GM20431 (cell line): ENCODE measurements around the gene BARX1.
"Not testable (repeated sequence)": the region's sequence is repeated elsewhere in the genome, so short reads cannot be mapped to it uniquely, and the experiment has no call there.

Source experiments
- in situ Hi-C: fragments of 300-500 bp; cut with MseI, MboI; formaldehyde crosslinking; loops from one replicate; pipeline ENCODE4 v1.15.0; 2020; ENCODE audit warnings: low sequenced_read_pairs; ENCODE audit not compliant: unreplicated experiment

Gene BARX1

GRCh38 chr9:93952784-93953495 lies 2.2 kb downstream of the BARX1 start:
- in situ Hi-C loops: loop anchor here (10.0 kb wide), 1 partner anchor 268 kb away; no protein-coding TSS in a partner anchor

DNA sequence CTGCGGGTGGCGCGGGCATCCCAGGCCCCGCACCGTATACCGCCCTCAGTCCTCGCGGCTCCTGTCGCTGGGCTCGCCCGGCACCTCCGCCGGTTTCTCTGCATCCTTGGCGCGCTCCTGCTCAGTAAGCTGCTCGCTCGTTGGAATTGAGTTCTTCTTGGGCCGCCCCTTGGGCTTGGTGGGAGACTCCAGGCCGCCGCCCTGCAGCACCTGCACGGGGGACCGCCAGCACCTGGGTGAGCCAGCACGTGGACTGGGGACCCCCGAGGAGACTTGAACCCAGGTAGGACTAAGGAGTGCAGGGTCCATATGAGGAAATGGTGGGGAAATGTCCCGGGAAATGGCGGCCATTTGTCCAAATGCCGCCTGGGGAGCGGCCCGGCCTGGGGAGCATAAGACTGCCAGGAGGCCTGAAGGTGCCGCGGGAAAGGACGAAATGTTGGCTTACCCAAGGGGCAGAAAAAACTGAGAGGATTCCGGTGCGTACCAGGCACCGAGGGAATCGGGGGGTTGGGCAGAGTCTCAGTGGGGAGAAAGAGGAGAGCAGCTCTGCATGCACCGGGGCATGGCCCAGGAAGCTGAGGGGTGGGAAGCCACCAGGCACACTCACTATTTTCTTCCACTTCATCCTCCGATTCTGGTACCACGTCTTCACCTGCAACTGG lies 2.9 kb downstream of the BARX1 start:
- in situ Hi-C loops: loop anchor here (10.0 kb wide), 1 partner anchor 267 kb away; no protein-coding TSS in a partner anchor

- in situ Hi-C loops: loop anchor here (10.0 kb wide), 1 partner anchor 267 kb away; no protein-coding TSS in a partner anchor
Measured at GRCh38 chr9:93951655-93952118, 3.5 kb downstream of the BARX1 start.

DNA sequence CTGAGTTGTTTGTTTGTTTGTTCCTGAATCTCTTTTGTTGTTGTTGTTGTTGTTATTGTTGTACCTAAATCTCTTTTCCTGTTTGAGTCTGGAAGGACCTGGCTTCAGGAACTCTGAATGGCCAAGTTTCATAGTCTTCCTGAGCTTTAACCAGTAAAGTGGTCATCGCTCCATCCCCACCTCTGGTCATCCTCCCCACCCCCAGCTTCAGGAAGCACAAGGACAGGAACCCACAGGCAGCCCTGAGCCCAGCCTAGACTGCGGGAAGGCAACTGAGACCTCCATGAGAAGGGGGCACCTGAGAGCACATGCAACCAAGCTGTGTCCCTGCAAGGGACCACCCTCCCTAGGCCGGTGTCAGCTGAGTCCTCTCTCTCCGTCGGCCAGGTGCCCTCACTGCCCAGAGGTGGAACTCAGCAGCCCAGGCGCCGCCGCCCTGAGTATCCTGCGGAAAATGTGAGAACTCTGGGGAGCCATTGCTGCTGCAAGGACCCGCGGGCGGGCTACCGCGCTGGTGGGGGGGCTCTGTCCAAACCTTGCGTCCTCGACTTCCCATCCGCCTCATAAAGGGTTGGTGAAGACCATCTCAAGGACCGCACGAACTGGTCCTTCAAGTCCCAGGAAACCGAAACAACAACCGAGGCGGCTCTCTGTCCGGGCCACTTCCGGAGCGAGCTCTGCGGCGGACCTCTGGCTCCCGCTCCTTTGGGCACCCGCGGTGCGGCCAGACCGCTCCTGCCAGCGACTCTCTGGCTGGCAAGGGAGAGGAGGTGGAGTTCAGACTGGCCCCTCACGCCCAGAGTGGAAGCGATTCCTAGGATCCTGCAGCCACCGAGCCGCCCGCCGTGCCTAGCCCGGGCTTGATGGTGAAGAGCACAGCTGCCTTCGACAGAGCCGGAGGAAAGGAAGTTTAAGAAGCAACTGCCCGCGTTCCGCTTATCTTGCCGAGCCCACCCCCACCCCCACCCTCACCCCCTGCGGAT lies 4.2 kb downstream of the BARX1 start:
- in situ Hi-C loops: loop anchor here (10.0 kb wide), 1 partner anchor 266 kb away; no protein-coding TSS in a partner anchor

DNA sequence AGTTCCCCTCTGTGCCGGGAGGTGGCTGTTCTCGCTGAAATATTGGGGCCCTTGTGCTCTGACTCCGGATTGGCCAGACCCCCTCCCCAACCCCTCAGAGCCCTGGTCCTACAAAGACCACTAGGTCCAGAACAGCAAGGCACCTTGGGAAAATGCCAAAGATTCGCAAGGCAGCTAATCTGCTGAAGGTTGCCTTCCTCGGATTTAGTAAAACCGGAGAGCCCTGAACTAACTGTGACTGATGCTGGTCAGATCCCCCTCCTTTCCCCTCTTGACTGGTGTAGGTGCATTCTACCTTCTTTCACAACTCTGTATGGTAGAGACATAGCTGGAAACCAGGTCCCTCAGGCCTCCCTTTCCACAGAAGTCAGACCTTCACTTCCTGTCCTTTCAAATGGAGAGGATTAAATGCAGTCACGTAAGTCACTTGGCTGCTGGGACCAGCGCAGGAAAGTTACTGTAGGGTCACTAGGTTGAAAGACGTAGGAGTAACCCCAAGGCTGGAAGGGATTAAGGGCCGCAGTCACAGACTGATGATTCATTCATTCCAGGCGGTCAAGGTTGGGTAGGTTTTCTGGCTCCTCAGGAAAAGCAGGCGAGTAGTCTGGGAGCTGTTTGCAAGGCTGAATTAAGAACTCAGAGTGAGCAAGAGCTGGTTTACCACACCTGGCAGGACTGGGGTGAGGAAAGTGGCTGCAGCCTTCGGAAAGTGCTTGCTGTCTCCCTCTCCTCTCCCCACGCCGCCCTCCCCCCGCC lies 5.3 kb downstream of the BARX1 start:
- in situ Hi-C loops: loop anchor here (10.0 kb wide), 1 partner anchor 265 kb away; no protein-coding TSS in a partner anchor

DNA sequence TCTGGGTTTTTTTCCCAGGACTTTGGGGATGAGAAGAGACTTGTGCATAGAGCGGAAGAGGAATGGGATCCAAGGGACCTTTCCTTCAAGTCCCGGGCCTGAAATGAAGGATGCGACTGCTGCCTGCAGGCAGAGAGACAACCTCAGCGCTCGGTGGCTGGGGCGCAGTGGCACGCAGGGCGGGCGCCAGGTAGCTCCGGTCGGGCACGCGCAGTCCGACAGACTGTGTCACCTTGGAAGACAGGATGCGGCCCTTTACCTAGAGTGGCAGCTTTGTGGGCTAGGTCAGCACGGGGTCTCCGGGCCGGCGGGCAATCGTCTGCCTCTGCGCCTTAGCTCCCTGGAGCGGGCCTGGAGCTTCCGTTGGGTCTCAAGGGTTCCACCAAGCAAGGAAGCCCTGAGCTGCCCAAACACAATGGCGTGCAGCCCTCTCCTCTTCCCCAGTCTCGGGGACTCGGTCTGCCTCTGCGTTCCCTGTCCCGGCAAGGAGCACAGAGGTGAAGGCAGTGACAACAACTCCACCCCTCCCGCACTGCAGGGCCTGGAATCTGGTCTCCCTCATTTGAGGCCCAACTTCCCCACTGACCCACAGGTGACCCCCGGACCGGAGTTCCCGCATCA lies 6.0 kb downstream of the BARX1 start:
- in situ Hi-C loops: no loop called here

DNA sequence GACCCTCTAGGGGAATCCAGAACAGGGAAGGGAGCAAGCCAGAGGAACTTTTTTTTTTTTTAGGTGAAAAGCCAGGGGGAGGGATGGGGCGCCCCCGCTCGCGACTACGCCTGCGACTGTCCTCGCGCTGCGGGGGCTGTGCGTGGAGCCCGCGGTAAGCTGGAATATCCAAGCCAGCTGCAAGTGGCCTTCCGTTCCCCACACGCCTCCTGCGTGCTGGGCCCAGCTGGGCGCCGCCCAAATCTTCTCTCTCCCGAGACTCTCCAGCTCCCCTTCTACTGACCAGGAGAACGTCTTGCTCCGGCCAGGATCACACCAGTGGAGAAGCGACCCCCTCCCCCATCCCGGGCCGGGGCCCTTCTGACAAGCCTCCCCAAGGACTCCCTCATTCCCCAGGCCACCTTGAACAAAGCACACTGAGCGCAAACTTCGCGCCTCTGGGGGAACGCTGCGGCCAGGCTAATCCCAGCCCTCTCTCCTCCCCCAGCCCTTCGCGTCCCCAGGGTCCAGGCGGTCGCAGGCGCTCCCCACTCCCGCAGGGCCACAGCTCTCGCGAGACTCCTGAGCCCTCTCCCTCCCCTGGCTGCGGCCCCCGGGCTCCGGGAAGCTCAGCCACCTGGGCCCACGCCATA lies 6.6 kb downstream of the BARX1 start:
- in situ Hi-C loops: no loop called here

GRCh38 chr9:93947409-93948070 lies 7.6 kb downstream of the BARX1 start:
- in situ Hi-C loops: no loop called here

DNA sequence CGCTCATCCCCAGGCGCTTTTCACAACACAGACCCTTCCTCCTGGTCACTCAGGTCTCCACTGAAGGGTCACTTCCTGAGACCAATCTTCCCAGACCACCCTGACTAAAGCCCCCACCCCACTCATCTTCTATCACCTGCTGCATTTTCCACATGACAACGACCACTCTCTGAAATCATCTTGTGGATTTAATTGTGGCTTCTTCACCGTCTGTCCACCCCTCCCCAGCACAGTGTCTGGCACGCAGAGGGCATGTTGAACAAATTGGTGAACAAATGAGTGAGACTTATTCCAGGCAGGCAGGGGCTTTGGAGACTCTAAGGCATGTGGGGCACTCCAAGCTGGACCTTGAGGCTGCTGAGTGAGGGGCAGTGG lies 8.8 kb downstream of the BARX1 start:
- in situ Hi-C loops: no loop called here

- in situ Hi-C loops: no loop called here
Measured at GRCh38 chr9:93945400-93946337, 9.5 kb downstream of the BARX1 start.

GRCh38 chr9:93944011-93944410 lies 11.1 kb downstream of the BARX1 start:
- in situ Hi-C loops: no loop called here

GRCh38 chr9:93942161-93942560 lies 13.0 kb downstream of the BARX1 start:
- in situ Hi-C loops: no loop called here

- in situ Hi-C loops: no loop called here
Measured at GRCh38 chr9:93941493-93941892, 13.7 kb downstream of the BARX1 start.

DNA sequence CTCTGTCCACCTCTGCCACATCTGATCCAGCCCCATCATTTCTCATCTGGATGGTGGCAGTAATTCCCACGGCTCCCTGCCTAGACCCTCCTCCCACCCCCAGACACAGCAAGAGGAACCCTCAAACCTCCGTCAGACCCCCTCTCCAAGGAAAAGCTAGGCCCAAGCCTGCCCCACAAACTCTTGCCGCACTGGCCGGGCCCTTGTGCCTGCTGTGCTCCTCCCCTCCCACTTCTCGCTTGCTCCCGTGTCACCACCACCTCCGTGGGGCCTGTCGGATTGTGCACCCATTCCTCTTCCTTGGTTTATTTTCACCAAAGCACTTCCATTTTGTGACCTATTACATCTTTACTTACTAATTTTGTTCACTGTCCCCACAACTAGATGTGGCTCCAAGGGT lies 14.2 kb downstream of the BARX1 start:
- in situ Hi-C loops: no loop called here

- in situ Hi-C loops: not testable (repeated sequence)
Measured at GRCh38 chr9:93939589-93939988, 15.6 kb downstream of the BARX1 start.

DNA sequence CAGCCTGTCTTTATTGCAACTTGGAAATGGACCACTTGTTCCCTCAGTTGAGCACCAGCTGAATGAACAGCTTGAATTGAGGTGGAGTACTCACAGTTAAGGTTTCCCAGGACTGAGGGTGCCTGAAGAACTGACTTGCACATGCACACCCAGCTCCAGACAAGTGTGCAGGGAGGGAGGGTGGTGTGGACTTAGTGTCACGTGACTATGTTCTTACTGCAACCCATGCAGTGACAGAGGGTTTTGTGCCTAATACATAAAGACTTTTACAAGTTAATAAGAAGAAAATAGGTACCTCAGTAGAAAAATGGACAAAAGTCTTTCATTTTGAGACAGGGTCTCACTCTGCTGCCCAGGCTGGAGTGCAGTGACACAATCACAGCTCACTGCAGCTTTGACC lies 18.0 kb downstream of the BARX1 start:
- in situ Hi-C loops: no loop called here

DNA sequence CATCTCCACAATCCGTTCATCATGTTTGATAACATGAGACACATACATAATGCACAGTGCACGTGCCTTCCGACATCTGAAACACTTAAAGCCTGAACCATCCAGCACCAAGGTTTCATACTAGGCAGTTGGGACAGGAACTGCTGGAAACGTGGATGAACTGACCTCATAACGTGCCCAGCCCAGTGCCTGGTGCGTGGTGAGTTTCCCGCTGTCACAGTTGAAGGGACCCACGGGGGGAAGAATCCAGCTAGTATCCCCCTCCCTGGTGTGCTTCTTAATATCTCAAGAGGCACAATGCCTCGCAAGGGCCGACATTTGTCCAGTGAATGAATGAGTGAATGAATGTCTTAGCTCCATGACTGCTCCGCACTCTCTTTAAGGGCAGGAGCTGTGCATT lies 23.2 kb downstream of the BARX1 start:
- in situ Hi-C loops: no loop called here
